Panc1 (cell line): Measurements from ENCODE around the gene HUNK. TPM values are rescaled to one million over a fixed set of nuclear protein-coding genes. Genes with fewer than 3 reads are reported as not detected.

Experiments used
- ATAC-seq: fragments of 200-7000 bp; cut with Tn5 transposase; 2 replicates; pipeline ENCODE4 v1.9.1; 2020; ENCODE audit warnings: mild to moderate bottlenecking, moderate library complexity
- BruUV-seq: library from RNA; stranded (reverse); fragments of 400-500 nt; replicated peaks from 2 replicates; lab custom pipeline; 2021; lab: Mats Ljungman, UMichigan
- CTCF ChIA-PET: fragments of 300-600 bp; sonication (Branson Sonifier 250); formaldehyde crosslinking; loops from one replicate; lab custom pipeline; 2022; ENCODE audit warnings: antibody characterized with exemption; lab: Charles Lee
- POLR2A ChIA-PET: fragments of 300-600 bp; sonication (Branson Sonifier 250); formaldehyde crosslinking; loops from one replicate; lab custom pipeline; 2022; ENCODE audit warnings: antibody characterized with exemption; lab: Charles Lee
- DNase-seq: peaks from one replicate; pipeline ENCODE4 v3.0.0-alpha.2; 2010; ENCODE audit warnings: low read depth, low spot score
- H3K27ac ChIP-seq: 2 replicates; pipeline ENCODE4 v1.5.1; 2011; ENCODE audit warnings: mild to moderate bottlenecking, low read length, inconsistent platforms
- H3K27me3 ChIP-seq: fragments of 200-500 bp; sonication (Bioruptor generic); 2 replicates; pipeline ENCODE4 v1.6.0; 2014; ENCODE audit warnings: low read length, inconsistent platforms; ENCODE audit not compliant: control insufficient read depth, insufficient read depth
- H3K36me3 ChIP-seq: fragments of 200-500 bp; sonication (Bioruptor generic); 2 replicates; pipeline ENCODE4 v1.5.1; 2014; ENCODE audit warnings: inconsistent platforms, mild to moderate bottlenecking, low read length, moderate library complexity; ENCODE audit not compliant: control insufficient read depth, insufficient read depth
- H3K4me1 ChIP-seq: 2 replicates; pipeline ENCODE4 v1.5.1; 2011; ENCODE audit warnings: inconsistent platforms, mild to moderate bottlenecking, low read length, moderate library complexity; ENCODE audit not compliant: control insufficient read depth, insufficient read depth
- H3K4me3 ChIP-seq, 2 experiments: 2 replicates each; pipeline ENCODE4 v1.5.1; 2011 to 2012; ENCODE audit warnings: low read depth in 2 of 2, low read length in 2 of 2, mild to moderate bottlenecking in 2 of 2, inconsistent platforms in 1 of 2, moderate library complexity in 1 of 2
- H3K9me3 ChIP-seq: fragments of 200-500 bp; sonication (Bioruptor generic); 2 replicates; pipeline ENCODE4 v1.5.1; 2014; ENCODE audit warnings: low read depth, mild to moderate bottlenecking, inconsistent platforms, low read length, moderate library complexity; ENCODE audit not compliant: control insufficient read depth, insufficient read depth
- CTCF ChIP-seq: fragments of 450-650 bp; IDR thresholded peaks from 2 replicates; pipeline ENCODE4 v1.5.1; 2017; ENCODE audit warnings: mild to moderate bottlenecking
- POLR2AphosphoS5 ChIP-seq: IDR thresholded peaks from 2 replicates; pipeline ENCODE4 v1.6.1; 2012; ENCODE audit warnings: mild to moderate bottlenecking, low read depth, low read length, moderate library complexity
- SIN3A ChIP-seq: IDR thresholded peaks from 2 replicates; pipeline ENCODE4 v1.6.1; 2012; ENCODE audit warnings: low read depth, mild to moderate bottlenecking, low read length, moderate library complexity, borderline replicate concordance; ENCODE audit not compliant: insufficient read depth
- TCF7L2 ChIP-seq: IDR thresholded peaks from 2 replicates; pipeline ENCODE4 v1.6.1; 2011; ENCODE audit warnings: mild to moderate bottlenecking, low read depth, low read length, inconsistent platforms
- in situ Hi-C: cut with HindIII; loops from 2 replicates; pipeline ENCODE4 v1.10.0; 2016; ENCODE audit warnings: low sequenced_read_pairs, low pct_unique_long_range_greater_than_20kb
- intact Hi-C: fragments of 100-400 bp; cut with micrococcal nuclease; formaldehyde crosslinking; loops from one replicate; pipeline ENCODE4 v1.10.0; 2022; ENCODE audit not compliant: unreplicated experiment
- total RNA-seq: library from RNA; stranded (reverse); gene quantifications from one replicate; pipeline ENCODE4 v1.2.1, GENCODE V29; 2021; ENCODE audit not compliant: unreplicated experiment
- TF ChIP-seq, protein P1 (sequence below), 2 experiments: IDR thresholded peaks; 2 replicates each; pipeline ENCODE4 v1.6.1; 2011 to 2012; ENCODE audit warnings: low read depth in 2 of 2, control low read depth in 1 of 2, low read length in 1 of 2, mild to moderate bottlenecking in 1 of 2, moderate library complexity in 1 of 2; ENCODE audit not compliant: insufficient read depth in 1 of 2

The HUNK gene
- total RNA-seq, 1 experiment from 2014 or later = 0.05 TPM

- ATAC-seq (no peak), DNase-seq (no peak)
- ChIA-PET CTCF (interaction anchor here (0.6 to 0.7 kb wide), 2 partner anchors 36 to 165 kb away, joined by 3 to 6 read pairs; no protein-coding TSS in a partner anchor), POLR2A (no interaction called here)
- TF ChIP-seq, protein P1, sequence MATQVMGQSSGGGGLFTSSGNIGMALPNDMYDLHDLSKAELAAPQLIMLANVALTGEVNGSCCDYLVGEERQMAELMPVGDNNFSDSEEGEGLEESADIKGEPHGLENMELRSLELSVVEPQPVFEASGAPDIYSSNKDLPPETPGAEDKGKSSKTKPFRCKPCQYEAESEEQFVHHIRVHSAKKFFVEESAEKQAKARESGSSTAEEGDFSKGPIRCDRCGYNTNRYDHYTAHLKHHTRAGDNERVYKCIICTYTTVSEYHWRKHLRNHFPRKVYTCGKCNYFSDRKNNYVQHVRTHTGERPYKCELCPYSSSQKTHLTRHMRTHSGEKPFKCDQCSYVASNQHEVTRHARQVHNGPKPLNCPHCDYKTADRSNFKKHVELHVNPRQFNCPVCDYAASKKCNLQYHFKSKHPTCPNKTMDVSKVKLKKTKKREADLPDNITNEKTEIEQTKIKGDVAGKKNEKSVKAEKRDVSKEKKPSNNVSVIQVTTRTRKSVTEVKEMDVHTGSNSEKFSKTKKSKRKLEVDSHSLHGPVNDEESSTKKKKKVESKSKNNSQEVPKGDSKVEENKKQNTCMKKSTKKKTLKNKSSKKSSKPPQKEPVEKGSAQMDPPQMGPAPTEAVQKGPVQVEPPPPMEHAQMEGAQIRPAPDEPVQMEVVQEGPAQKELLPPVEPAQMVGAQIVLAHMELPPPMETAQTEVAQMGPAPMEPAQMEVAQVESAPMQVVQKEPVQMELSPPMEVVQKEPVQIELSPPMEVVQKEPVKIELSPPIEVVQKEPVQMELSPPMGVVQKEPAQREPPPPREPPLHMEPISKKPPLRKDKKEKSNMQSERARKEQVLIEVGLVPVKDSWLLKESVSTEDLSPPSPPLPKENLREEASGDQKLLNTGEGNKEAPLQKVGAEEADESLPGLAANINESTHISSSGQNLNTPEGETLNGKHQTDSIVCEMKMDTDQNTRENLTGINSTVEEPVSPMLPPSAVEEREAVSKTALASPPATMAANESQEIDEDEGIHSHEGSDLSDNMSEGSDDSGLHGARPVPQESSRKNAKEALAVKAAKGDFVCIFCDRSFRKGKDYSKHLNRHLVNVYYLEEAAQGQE (IDR thresholded peaks at IDR 0.05; ENCODE audit: insufficient read depth in 1 of 2, low read depth in 2 of 2, low read length in 1 of 2) = no peak
- TF ChIP-seq CTCF = no peak
- TF ChIP-seq SIN3A = no peak
- no peak for TF ChIP-seq POLR2AphosphoS5
- no peak for TF ChIP-seq TCF7L2
- BruUV-seq = no TSS peak
- no peaks in the 10 kb centered on the region for H3K9me3 ChIP-seq
- in situ Hi-C loops = no loop called here
- no peaks in the 10 kb centered on the region for H3K4me1 ChIP-seq
- H3K27ac ChIP-seq = no peak overlapping the region
- no peaks in the 10 kb centered on the region for H3K36me3 ChIP-seq
- no peaks in the 10 kb centered on the region; the same call in 1 of the 2 replicates for H3K27me3 ChIP-seq
- intact Hi-C loops = no loop called here
- H3K4me3 ChIP-seq = no peak overlapping the region
Measured at GRCh38 chr21:31964692-31965091, 91.9 kb downstream of the HUNK start.

DNA sequence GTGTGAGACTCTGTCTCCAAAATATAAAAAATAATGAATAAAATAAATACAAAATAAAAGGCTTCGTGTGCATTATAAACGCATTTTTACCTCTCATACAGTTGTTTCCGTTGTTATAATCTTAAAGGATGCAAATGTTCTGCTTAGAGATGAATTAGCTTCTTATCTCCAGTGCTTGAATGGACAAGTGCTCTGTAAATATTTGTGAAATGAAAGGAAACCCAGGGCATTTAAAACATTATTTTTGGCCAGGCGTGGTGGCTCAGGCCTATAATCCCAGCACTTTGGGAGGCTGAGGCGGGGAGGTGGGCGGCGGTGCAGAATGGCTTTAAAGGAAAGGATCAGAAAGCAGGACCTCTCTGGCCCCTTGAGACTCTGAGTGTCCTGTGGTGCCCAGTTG is 94.5 kb downstream of the HUNK start:
- in situ Hi-C loops (no loop called here), intact Hi-C loops (no loop called here)
- ChIA-PET POLR2A (no interaction called here), CTCF (no interaction called here)
- ATAC-seq (no peak), DNase-seq (no peak)
- H3K27me3 ChIP-seq = no peaks in the 10 kb centered on the region
- no peaks in the 10 kb centered on the region for H3K9me3 ChIP-seq
- TF ChIP-seq, protein P1 (IDR thresholded peaks at IDR 0.05; ENCODE audit: insufficient read depth in 1 of 2, low read depth in 2 of 2, low read length in 1 of 2) = no peak
- TF ChIP-seq SIN3A = no peak
- no peak for TF ChIP-seq POLR2AphosphoS5
- no peak for TF ChIP-seq CTCF
- TF ChIP-seq TCF7L2 = no peak
- no peaks in the 10 kb centered on the region for H3K4me1 ChIP-seq
- H3K36me3 ChIP-seq = no peaks in the 10 kb centered on the region
- H3K4me3 ChIP-seq = no peak overlapping the region
- H3K27ac ChIP-seq = no peak overlapping the region
- BruUV-seq = no TSS peak
